ENCODE results near the gene FBXL22.

GRCh38 chr15:63623232-63623969, 26.2 kb downstream of the FBXL22 start:
- TF ChIP-seq CTCF (IDR thresholded peaks at IDR 0.05; ENCODE audit: insufficient read depth, low read length, poor library complexity, severe bottlenecking) (no peak), EZH2phosphoT487 (conservative IDR thresholded peaks at IDR 0.05; ENCODE audit: low read length) (no peak)

Measured in SU-DHL-6 (cell line).